ENCODE results near the gene SNX18. TPM values are rescaled to one million over a fixed set of nuclear protein-coding genes. Genes with fewer than 3 reads are reported as not detected.
A peak's percentile ranks its signal among the peaks of the same experiment; 100 is the strongest.

SNX18 gene
- total and polyA plus RNA-seq, 10 donors: 4.8 to 82.5 (median 68.1) TPM

DNA sequence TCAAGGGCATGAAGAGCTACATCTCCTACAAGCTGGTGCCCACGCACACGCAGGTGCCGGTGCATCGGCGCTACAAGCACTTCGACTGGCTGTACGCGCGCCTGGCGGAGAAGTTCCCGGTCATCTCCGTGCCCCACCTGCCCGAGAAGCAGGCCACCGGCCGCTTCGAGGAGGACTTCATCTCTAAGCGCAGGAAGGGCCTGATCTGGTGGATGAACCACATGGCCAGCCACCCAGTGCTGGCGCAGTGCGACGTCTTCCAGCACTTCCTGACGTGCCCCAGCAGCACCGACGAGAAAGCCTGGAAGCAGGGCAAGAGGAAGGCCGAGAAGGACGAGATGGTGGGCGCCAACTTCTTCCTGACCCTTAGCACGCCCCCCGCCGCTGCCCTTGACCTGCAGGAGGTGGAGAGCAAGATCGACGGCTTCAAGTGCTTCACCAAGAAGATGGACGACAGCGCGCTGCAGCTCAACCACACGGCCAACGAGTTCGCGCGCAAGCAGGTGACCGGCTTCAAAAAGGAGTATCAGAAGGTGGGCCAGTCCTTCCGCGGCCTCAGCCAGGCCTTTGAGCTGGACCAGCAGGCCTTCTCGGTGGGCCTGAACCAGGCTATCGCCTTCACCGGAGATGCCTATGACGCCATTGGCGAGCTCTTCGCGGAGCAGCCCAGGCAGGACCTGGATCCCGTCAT is 1.4 kb downstream of the SNX18 start:
- no peaks in the 10 kb centered on the region for H3K9me3 ChIP-seq
- peak overlapping the region; percentile 84 to 99 (median 96) for H3K27ac ChIP-seq
- peak; percentile 86 for DNase-seq
- peak overlapping the region; percentile 70 to 97 (median 90) for H3K4me3 ChIP-seq
- intact Hi-C loops (cut with DNase I; ENCODE audit: low total_unique reads): loop anchor here (5.0 kb wide), 1 partner anchor 323 kb away; no protein-coding TSS in a partner anchor
- peaks cover 36 to 71% (median 60%) of the 10 kb centered on the region in 6 donors for H3K4me1 ChIP-seq
- TF ChIP-seq, protein P1, sequence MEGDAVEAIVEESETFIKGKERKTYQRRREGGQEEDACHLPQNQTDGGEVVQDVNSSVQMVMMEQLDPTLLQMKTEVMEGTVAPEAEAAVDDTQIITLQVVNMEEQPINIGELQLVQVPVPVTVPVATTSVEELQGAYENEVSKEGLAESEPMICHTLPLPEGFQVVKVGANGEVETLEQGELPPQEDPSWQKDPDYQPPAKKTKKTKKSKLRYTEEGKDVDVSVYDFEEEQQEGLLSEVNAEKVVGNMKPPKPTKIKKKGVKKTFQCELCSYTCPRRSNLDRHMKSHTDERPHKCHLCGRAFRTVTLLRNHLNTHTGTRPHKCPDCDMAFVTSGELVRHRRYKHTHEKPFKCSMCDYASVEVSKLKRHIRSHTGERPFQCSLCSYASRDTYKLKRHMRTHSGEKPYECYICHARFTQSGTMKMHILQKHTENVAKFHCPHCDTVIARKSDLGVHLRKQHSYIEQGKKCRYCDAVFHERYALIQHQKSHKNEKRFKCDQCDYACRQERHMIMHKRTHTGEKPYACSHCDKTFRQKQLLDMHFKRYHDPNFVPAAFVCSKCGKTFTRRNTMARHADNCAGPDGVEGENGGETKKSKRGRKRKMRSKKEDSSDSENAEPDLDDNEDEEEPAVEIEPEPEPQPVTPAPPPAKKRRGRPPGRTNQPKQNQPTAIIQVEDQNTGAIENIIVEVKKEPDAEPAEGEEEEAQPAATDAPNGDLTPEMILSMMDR (IDR thresholded peaks at IDR 0.05 in 8 of 11, conservative IDR thresholded peaks at IDR 0.05 in 3 of 11): no peak
- peak in 2 of 3 donors; percentile 5 to 51 for TF ChIP-seq POLR2AphosphoS5 (IDR thresholded peaks at IDR 0.05)
- H3K27me3 ChIP-seq (replicated peaks in 1 of 7): no peaks in the 10 kb centered on the region
- 87 to 91% (median 89%) methylated on average over 42 to 50 of the region's 50 CpGs for WGBS, 5 donors
- H3K36me3 ChIP-seq: peaks cover 0 to 7% (median 0%) of the 10 kb centered on the region in 6 donors

DNA sequence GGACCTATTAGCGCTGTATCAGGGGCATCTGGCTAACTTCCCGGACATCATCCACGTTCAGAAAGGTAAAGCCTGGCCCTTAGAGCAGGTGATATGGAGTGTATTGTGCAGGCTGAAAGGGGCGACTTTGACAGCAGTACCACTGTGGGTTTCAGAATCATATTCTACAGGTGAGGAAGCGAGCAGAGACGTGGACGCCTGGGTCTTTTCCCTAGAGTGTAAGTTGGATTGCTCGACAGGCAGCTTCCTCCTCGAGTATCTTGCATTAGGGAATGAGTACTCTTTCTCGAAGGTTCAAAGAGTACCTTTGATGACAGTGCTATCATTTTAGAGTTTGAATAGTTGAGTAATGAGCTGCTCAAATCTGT is 1.9 kb downstream of the SNX18 start:
- no peaks in the 10 kb centered on the region for H3K9me3 ChIP-seq
- WGBS, 5 donors: 32 to 63% (median 49%) methylated on average over 9 to 10 of the region's 10 CpGs
- TF ChIP-seq POLR2A (IDR thresholded peaks at IDR 0.05) (no peak), POLR2AphosphoS5 (IDR thresholded peaks at IDR 0.05) (no peak)
- TF ChIP-seq, protein P1 (IDR thresholded peaks at IDR 0.05 in 8 of 11, conservative IDR thresholded peaks at IDR 0.05 in 3 of 11): no peak
- peak overlapping the region; percentile 31 to 99 (median 96) for H3K27ac ChIP-seq
- peaks cover 0 to 7% (median 0%) of the 10 kb centered on the region in 6 donors for H3K36me3 ChIP-seq
- no peak for DNase-seq
- intact Hi-C loops (cut with DNase I; ENCODE audit: low total_unique reads): loop anchor here (5.0 kb wide), 1 partner anchor 323 kb away; no protein-coding TSS in a partner anchor
- no peaks in the 10 kb centered on the region for H3K27me3 ChIP-seq (replicated peaks in 1 of 7)
- peak overlapping the region; percentile 70 to 97 (median 90) for H3K4me3 ChIP-seq
- H3K4me1 ChIP-seq: peaks cover 41 to 76% (median 65%) of the 10 kb centered on the region in 6 donors

DNA sequence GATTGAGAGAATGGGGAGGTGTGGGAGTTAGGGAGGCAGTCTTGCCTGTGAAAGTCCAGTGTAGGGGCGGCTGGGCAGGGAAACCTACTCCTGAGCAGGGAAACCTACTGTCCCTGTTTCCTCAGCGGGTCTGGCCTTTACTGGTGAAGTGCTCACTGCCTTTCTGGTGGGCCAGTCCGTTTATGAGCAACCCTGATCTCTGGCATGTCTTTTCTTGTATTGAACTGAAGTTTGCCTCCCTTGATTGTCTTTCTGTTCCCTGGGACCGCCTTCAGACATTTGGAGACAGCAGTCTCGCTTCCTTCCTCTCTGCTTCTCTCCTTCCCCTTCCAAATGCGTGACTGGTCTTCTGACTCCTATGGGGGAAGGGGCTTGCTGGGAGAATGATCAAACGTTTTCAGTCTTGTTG is 2.9 kb downstream of the SNX18 start:
- intact Hi-C loops (cut with DNase I; ENCODE audit: low total_unique reads): loop anchor here (10.0 kb wide), 1 partner anchor 124 kb away; no protein-coding TSS in a partner anchor
- H3K27me3 ChIP-seq (replicated peaks in 1 of 7): no peaks in the 10 kb centered on the region
- no peaks in the 10 kb centered on the region for H3K9me3 ChIP-seq
- TF ChIP-seq, protein P1 (IDR thresholded peaks at IDR 0.05 in 8 of 11, conservative IDR thresholded peaks at IDR 0.05 in 3 of 11): no peak
- peak in 2 of 3 donors; percentile 34 to 82 for TF ChIP-seq POLR2AphosphoS5 (IDR thresholded peaks at IDR 0.05)
- H3K4me1 ChIP-seq: peaks cover 51 to 86% (median 75%) of the 10 kb centered on the region in 6 donors
- peak overlapping the region; percentile 31 to 99 (median 96) for H3K27ac ChIP-seq
- no peak for DNase-seq
- H3K36me3 ChIP-seq: peaks cover 0 to 7% (median 0%) of the 10 kb centered on the region in 6 donors
- H3K4me3 ChIP-seq: peak overlapping the region; percentile 70 to 97 (median 90)
- 13 to 24% (median 15%) methylated on average over 7 of the region's 7 CpGs for WGBS, 5 donors

DNA sequence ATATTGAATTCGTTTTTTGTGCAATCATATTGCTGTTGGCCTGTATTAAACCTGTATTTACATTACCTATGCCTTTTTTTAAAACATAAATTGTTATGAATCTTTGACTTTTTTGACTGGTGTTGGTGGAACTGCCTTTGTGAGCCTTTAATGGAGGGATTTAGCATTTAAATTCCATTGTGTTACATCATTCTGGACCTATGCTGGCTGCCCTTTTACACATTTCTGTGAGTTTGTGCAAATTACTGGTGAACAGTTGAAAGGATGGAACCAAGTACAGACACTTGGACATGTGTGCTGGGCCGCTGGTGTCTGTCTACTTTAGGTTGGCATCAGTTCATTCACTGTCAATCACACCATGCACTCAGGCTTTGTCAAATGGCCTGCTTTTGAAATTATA is 3.4 kb downstream of the SNX18 start:
- 56 to 73% (median 69%) methylated on average over 2 of the region's 2 CpGs for WGBS, 5 donors
- Histone ChIP-seq H3K4me1 (peaks cover 53 to 91% (median 80%) of the 10 kb centered on the region in 6 donors), H3K27me3 (replicated peaks in 1 of 7) (no peaks in the 10 kb centered on the region), H3K4me3 (peak overlapping the region; percentile 70 to 97 (median 90)), H3K27ac (peak overlapping the region in 7 of 8 donors; percentile 92 to 99 (median 96)), H3K36me3 (peaks cover 0 to 10% (median 0%) of the 10 kb centered on the region in 6 donors), H3K9me3 (no peaks in the 10 kb centered on the region)
- intact Hi-C loops (cut with DNase I; ENCODE audit: low total_unique reads): loop anchor here (10.0 kb wide), 1 partner anchor 124 kb away; no protein-coding TSS in a partner anchor
- TF ChIP-seq, protein P1 (IDR thresholded peaks at IDR 0.05 in 8 of 11, conservative IDR thresholded peaks at IDR 0.05 in 3 of 11): no peak
- no peak for TF ChIP-seq POLR2AphosphoS5 (IDR thresholded peaks at IDR 0.05)
- no peak for TF ChIP-seq POLR2A (IDR thresholded peaks at IDR 0.05)
- DNase-seq: no peak

All from spleen (tissue), 11 donors.